CD4-positive, alpha-beta T cell treated with Interleukin-4 for 4 hours (primary cell): ENCODE data around the gene ARHGAP15.

Experiments
- DNase-seq: peaks from one replicate; pipeline ENCODE4 v3.0.0-alpha.2; 2020

Gene ARHGAP15

DNA sequence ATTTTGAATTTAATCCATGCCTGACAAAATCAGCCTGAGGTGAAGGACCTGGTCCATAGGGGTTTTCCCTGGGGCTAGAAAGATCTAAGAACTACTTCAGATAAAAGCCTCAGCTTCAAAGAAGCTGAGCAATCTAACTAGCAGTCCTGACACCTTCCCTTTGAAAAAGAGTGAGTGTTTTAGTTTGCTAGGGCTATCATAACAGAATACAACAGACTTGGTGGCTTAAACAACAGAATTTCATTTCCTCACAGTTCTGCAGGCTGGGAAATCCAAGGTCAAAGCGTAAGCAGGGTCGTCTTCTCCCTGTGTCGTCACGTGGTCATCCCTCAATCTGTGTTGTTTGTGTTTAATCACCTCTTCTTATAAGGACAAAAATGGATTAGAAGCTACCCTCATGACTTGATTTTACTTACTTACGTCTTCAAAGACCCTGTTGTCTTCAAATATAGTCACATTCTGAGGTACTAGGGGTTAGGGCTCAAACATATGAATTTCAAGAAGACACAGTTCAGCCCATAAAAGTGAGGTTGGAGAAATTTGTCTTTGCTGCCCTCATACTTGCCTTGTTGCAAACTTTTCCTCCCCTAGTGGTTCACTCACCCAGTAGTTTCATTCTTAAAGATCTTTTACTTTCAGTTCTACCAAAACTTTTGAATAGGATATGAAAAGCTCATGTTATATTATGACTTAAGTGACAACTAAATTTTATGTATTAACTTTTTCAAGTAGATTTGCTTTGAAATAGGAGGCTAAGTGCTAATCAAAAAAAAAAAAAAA is 673.8 kb downstream of the ARHGAP15 start:
- no peak for DNase-seq

DNA sequence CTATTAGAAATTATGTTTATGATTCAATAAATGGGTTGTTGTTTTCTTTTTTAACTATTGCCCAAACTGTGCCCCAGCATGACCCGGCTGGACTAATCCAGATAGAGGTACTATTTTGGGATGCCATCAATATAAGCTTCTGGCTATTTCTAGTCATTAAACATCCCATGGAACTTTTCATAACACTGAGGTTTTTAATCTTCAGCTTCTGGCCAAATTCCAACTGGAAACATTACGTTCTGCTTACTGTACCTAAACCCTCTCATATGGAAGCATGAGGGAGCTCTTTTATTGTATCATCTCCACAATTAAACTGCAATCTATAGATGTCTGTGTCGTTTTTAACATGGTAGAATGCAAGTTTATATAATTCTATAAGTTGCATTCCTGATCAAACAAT is 674.7 kb downstream of the ARHGAP15 start:
- DNase-seq, result no peak

DNA sequence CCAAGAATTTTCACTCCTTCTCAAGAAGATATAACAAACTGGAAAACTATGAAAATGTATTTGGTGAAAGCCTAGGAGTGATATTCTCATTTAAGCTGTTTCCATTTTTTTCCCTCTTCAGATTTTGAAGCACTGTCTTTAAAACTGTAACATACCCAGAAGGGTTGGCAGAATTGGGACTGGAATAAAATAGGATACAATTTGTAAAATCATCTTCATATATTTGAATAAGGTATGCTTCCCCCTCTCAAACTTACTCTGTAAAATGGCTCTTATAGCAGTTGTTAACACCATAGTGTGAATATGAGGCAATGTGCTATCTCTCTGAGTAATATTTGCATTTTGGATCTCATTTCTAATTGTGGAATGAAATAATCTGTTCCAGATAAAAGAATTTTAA is 676.4 kb downstream of the ARHGAP15 start:
- DNase-seq, result no peak

DNA sequence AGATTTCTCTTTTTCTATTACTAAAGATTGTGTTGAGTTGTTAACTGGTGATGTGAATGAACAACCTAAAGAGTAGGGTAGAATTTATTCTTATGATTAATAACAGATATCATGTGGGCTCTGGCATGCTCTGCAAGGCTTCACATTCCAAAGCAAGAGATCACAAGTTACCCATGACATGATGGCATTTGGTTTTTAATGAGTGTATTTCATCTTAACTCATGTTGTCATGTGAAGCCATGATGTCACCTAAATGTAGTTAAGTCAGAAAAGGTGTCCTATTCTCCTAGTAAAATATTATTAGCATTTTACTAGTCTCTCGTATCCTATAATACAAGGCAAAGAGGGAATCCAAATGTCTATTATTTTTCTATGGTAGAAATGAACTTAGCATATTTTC is 678.0 kb downstream of the ARHGAP15 start:
- DNase-seq, result no peak

DNA sequence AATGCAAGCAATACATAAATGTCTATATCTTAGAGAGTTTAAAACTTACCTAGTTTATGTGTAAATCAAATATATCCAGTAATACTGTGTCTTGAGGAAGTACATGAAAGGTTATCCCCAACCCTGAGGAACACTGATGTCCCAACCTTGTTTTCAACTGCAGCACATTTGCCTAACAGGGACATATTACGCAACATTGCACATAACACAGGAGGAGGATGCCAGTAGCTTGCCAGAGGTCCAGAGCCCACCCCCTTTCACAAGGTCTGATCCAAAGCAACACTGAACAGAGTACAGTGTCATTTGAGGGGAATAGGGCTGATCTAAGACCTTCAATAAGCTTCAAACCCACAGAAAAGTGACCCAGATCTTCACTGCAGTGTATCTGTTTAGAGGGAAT is 678.5 kb downstream of the ARHGAP15 start:
- DNase-seq, result no peak

DNA sequence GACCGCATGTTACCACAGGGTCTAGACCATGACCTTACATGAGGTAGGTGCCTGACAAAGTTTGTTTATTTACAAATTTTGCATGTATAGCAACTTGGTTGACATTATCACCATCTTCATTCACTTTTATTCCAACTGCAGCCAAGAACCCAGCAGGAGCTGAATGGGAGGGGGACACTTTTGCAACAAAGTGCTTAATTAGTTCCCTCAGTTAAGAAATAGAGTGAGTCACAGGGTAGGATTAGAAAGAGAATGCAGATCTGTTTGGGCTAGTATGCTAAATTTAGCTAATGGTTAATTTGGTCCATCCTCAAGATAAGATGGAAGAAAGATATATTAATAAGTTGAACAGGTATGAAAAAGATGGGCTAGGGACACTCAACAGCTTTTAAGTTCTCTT is 678.9 kb downstream of the ARHGAP15 start:
- DNase-seq, result no peak

GRCh38 chr2:143815082-143815481 is 685.9 kb downstream of the ARHGAP15 start:
- no peak for DNase-seq

DNA sequence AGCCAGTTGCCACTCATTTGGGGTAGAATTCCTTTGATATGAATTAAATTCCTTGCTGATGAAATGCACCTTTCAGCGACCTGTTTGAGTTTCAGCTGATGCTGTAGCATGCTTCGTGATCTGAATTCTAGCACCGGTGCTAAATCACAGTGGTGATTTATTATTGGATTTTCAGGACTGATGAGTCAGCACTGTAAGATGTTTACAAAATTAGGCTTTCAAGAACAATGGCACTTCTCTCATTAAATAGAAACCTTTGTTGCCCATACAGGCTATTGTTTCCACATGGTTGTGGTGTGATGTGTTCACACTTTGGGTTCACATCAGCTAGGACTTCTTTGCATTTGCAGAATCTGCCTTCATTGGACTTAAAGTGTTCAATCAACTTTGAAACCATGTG is 687.7 kb downstream of the ARHGAP15 start:
- DNase-seq, result no peak
